Measurements from ENCODE around the gene TBKBP1. TPM values are rescaled to one million over a fixed set of nuclear protein-coding genes. Genes with fewer than 3 reads are reported as not detected.

The TBKBP1 gene
- total RNA-seq, 1 experiment from 2014 or later: 33.2 TPM

DNA sequence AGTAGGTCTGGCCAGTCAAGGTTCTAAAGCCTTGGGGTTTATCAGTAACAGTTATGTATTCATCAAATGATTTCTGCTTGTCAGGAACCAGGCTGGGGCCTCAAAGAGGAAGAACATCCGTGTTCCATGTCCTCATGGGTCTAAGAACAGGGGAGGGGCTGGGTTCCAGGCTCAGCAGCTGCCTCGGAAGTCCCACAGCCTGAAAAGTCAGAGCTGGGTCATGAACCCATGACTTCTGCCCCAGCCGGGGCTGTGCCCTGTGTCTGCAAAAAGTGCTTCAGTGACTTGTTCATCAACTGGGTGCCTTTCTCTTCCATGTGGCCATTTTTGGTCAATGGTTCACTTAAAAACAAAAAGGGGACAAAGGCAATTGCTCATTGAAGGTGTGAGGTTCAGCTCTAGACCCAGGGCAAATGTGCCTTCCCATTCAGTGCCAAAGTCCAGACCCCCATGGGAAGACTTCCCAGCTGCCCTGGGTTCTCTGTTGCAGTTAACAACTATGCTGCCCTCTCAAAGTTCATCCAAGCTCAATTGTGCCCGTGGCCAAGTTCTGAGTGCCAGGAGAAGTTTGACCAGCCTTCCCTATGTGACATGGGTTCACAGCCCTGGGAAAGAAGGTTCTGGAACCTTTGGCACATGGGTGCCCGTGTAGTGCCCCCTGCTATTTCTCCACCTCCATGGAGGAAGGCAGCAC, 18.5 kb downstream of the TBKBP1 start:
- no peak overlapping the region for H3K4me2 ChIP-seq (ENCODE audit: insufficient read depth, insufficient read length, low read length)
- no peak overlapping the region for H3K27ac ChIP-seq (ENCODE audit: insufficient read length, low read depth, low read length)
- no peak overlapping the region for H2BK15ac ChIP-seq (ENCODE audit: low read depth, low read length)
- Mint-ChIP-seq H3K4me1 (peaks cover 11 to 25% of the 10 kb centered on the region in 2 experiments), H3K36me3 (ENCODE audit: insufficient read depth in 1 of 3, low read depth in 3 of 3) (peaks cover 2 to 13% (median 7%) of the 10 kb centered on the region in 3 experiments; a peak in 3 of 7 replicates), H3K27ac (peak overlapping the region in 1 of 3 experiments; percentile 27; a peak in 1 of 7 replicates), H3K4me3 (no peak overlapping the region), H3K27me3 (ENCODE audit: low read depth) (peaks cover 27% of the 10 kb centered on the region), H3K9me3 (no peaks in the 10 kb centered on the region)
- H2AK5ac ChIP-seq (ENCODE audit: insufficient read length, low read length): no peak overlapping the region
- H4K8ac ChIP-seq (replicated peaks; ENCODE audit: insufficient read length, low read depth, low read length): no peak overlapping the region
- no peaks in the 10 kb centered on the region for H4K20me1 ChIP-seq (ENCODE audit: control insufficient read depth, insufficient read depth, insufficient read length)
- H4K91ac ChIP-seq (ENCODE audit: insufficient read length, low read depth, low read length): no peak overlapping the region
- H2BK5ac ChIP-seq (ENCODE audit: insufficient read length, low read length): no peak overlapping the region
- H2BK120ac ChIP-seq (ENCODE audit: low read depth, low read length, poor library complexity, severe bottlenecking): no peak overlapping the region
- H3K56ac ChIP-seq (ENCODE audit: insufficient read length, low read depth, low read length): no peak overlapping the region
- no peak overlapping the region for H4K5ac ChIP-seq (ENCODE audit: insufficient read length, low read depth, low read length)
- H3K14ac ChIP-seq (ENCODE audit: insufficient read depth, low read length): no peak overlapping the region
- H3K79me2 ChIP-seq (ENCODE audit: insufficient read depth, low read length): no peaks in the 10 kb centered on the region
- H3K23me2 ChIP-seq (ENCODE audit: insufficient read length, low read depth, low read length, poor library complexity, severe bottlenecking): no peaks in the 10 kb centered on the region
- no peak overlapping the region for H2BK12ac ChIP-seq (ENCODE audit: insufficient read length, low read depth, low read length)
- H3K27me3 ChIP-seq (ENCODE audit: insufficient read depth, low read length): no peaks in the 10 kb centered on the region
- H3K4me1 ChIP-seq (ENCODE audit: insufficient read depth, low read length): no peaks in the 10 kb centered on the region
- no peak overlapping the region for H3K23ac ChIP-seq (ENCODE audit: insufficient read length, low read depth, low read length)
- no peaks in the 10 kb centered on the region for H3K79me1 ChIP-seq (ENCODE audit: insufficient read depth, low read depth, low read length, poor library complexity, severe bottlenecking)
- no peak overlapping the region for H3K18ac ChIP-seq (ENCODE audit: insufficient read length, low read depth, low read length)
- no peak overlapping the region for H3K4ac ChIP-seq (ENCODE audit: low read depth, low read length)
- no peak overlapping the region for H2AFZ ChIP-seq (ENCODE audit: low read length)
- no peak for DNase-seq
- H3K9me3 ChIP-seq (ENCODE audit: control insufficient read depth, low read depth, low read length): no peaks in the 10 kb centered on the region
- WGBS (ENCODE audit: extremely low coverage, insufficient read length, low lambda C conversion rate): no CpG with 5 or more reads among the region's 5 CpGs
- no peak overlapping the region for H3T11ph ChIP-seq (ENCODE audit: low read length)
- no peak overlapping the region for H3K9ac ChIP-seq (ENCODE audit: extremely low read depth, insufficient read length, low read length)
- no peak overlapping the region for H2BK20ac ChIP-seq (ENCODE audit: low read depth, low read length, poor library complexity, severe bottlenecking)
- TF ChIP-seq, protein P1, sequence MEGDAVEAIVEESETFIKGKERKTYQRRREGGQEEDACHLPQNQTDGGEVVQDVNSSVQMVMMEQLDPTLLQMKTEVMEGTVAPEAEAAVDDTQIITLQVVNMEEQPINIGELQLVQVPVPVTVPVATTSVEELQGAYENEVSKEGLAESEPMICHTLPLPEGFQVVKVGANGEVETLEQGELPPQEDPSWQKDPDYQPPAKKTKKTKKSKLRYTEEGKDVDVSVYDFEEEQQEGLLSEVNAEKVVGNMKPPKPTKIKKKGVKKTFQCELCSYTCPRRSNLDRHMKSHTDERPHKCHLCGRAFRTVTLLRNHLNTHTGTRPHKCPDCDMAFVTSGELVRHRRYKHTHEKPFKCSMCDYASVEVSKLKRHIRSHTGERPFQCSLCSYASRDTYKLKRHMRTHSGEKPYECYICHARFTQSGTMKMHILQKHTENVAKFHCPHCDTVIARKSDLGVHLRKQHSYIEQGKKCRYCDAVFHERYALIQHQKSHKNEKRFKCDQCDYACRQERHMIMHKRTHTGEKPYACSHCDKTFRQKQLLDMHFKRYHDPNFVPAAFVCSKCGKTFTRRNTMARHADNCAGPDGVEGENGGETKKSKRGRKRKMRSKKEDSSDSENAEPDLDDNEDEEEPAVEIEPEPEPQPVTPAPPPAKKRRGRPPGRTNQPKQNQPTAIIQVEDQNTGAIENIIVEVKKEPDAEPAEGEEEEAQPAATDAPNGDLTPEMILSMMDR (conservative IDR thresholded peaks at IDR 0.05): no peak

Data from H9 (cell line).